Right atrium auricular region (tissue), 2 donors: Measurements from ENCODE around the gene HECTD2. TPM values are rescaled to one million over a fixed set of nuclear protein-coding genes. Genes with fewer than 3 reads are reported as not detected.

ENCODE experiments used
- DNase-seq: peaks from one replicate; pipeline ENCODE4 v3.0.0-alpha.2; 2019; ENCODE audit warnings: low spot score
- H3K27ac ChIP-seq, 2 donors: fragments of 200-600 bp; sonication (generic); 1 replicate in 1 of 2; 2 replicates in 1 of 2; pipeline ENCODE4 v1.5.1; 2016 to 2019
- H3K27me3 ChIP-seq, 2 donors: fragments of 200-600 bp; sonication (generic); one replicate each; pipeline versions ENCODE4 v1.5.1 to v1.6.0; 2017 to 2019
- H3K36me3 ChIP-seq: fragments of 200-600 bp; sonication (generic); one replicate; pipeline ENCODE4 v1.5.1; 2016
- H3K4me1 ChIP-seq, 2 donors: fragments of 200-600 bp; sonication (generic); one replicate each; pipeline versions ENCODE4 v1.5.1 to v1.6.0; 2017 to 2019
- H3K4me3 ChIP-seq, 2 donors: fragments of 200-600 bp; sonication (generic); 1 replicate in 1 of 2; 2 replicates in 1 of 2; pipeline ENCODE4 v1.5.1; 2017 to 2019; ENCODE audit warnings: mild to moderate bottlenecking in 1 of 2, moderate library complexity in 1 of 2
- H3K9me3 ChIP-seq, 2 donors: fragments of 200-600 bp; sonication (generic); one replicate each; pipeline ENCODE4 v1.5.1; 2019
- total RNA-seq, 2 donors: library from RNA; depleted of rRNA; stranded (reverse); fragments of >200 nt; gene quantifications; one replicate each; pipeline ENCODE4 v1.1.0, GENCODE V29; 2016
- TF ChIP-seq, protein P1 (sequence below), 2 donors: fragments of 200-600 bp; sonication (generic); IDR thresholded peaks; one replicate each; pipeline ENCODE4 v1.5.1; 2019; ENCODE audit warnings: antibody characterized with exemption in 2 of 2

HECTD2 gene
- total RNA-seq, 2 donors from 2014 or later = 6.9 TPM

DNA sequence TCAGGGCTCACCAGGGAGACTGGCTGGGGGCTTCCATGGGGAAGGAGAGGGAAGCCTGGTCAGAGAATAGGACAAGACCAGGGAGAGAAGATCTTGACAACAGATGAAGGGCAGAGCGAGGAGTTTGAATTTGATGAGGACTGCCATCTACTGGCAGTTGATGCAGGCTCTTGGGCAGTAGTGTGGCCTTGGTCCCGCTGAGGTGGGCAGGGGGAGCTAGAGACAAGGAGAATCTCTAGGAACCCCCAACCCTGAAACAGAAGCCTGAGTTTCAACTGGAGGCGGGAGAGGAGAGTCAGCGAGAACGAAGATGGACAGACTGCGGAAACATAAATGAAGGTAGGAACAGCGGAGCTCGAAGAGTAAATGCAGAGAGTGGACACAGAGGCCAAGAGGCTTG, 141.7 kb downstream of the HECTD2 start:
- H3K9me3 ChIP-seq = no peaks in the 10 kb centered on the region
- peaks cover 0 to 13% of the 10 kb centered on the region in 2 donors for H3K4me1 ChIP-seq
- TF ChIP-seq, protein P1, sequence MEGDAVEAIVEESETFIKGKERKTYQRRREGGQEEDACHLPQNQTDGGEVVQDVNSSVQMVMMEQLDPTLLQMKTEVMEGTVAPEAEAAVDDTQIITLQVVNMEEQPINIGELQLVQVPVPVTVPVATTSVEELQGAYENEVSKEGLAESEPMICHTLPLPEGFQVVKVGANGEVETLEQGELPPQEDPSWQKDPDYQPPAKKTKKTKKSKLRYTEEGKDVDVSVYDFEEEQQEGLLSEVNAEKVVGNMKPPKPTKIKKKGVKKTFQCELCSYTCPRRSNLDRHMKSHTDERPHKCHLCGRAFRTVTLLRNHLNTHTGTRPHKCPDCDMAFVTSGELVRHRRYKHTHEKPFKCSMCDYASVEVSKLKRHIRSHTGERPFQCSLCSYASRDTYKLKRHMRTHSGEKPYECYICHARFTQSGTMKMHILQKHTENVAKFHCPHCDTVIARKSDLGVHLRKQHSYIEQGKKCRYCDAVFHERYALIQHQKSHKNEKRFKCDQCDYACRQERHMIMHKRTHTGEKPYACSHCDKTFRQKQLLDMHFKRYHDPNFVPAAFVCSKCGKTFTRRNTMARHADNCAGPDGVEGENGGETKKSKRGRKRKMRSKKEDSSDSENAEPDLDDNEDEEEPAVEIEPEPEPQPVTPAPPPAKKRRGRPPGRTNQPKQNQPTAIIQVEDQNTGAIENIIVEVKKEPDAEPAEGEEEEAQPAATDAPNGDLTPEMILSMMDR (IDR thresholded peaks at IDR 0.05) = peak; percentile 59 to 84
- peak overlapping the region; percentile 56 to 66 for H3K27ac ChIP-seq
- peak overlapping the region; percentile 13 to 26 for H3K4me3 ChIP-seq
- DNase-seq = peak; percentile 67
- no peaks in the 10 kb centered on the region for H3K27me3 ChIP-seq
- H3K36me3 ChIP-seq = no peaks in the 10 kb centered on the region

DNA sequence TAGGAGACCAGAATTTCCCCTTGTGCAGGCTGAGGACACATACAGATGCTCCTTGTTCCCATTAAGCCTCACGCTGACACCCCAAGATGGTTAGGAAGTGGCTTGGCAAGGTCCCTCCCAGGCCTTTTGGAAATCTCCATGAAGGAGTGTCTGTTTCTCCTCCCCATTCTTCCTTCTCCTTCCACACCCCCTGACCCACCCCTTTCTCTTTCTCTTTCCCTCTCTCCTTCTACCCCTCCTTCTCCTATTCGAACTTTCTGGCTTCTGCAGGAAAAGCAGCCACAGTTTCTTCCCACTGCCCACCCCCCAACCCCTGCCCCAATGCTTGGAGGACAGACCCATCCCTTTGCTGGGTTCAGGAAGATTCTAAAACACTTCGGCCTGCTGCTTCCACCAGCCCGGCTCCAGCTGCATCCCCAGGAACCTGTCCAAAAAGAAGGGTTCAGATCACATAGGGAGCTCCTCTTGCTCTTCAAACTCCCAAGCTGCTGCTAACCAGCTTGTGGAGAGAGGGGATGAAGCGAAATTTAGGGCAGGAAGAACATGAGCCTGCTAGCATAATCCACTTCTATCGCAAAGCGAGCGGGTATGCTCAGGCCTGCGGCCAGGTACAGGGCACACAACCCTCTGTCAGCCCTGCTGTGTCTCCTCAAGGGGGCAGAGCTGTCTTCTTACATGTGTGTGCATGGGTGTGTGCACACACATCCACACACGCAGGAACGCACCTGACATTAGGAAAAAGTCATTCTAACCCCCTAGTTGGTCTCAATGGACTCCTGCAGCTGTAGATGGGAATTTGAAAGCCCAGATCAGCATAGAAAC, 142.3 kb downstream of the HECTD2 start:
- H3K27ac ChIP-seq = peak overlapping the region; percentile 56 to 66
- peak overlapping the region; percentile 13 to 26 for H3K4me3 ChIP-seq

DNA sequence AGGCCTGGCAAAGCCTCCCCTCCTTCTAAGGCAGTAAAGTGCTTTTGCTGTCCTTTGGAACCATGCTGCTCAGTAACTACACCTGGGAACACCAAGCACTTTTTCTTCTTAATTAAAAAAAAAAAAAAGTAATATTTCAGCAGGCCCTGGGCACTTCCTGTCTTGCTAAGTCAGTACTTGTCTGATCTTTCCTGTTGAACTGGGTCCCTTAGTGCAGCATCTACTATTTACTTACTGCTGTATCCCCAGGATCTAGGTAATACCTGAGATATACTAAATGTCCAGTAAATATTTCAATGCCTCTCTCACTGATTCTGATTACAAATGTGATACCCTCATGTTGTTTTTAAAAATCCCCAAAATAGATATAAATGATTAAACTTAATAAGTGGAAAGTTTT, 145.3 kb downstream of the HECTD2 start:
- DNase-seq = no peak
- Histone ChIP-seq H3K4me3 (no peak overlapping the region), H3K4me1 (peaks cover 0 to 18% of the 10 kb centered on the region in 2 donors), H3K9me3 (no peaks in the 10 kb centered on the region), H3K27ac (no peak overlapping the region), H3K36me3 (no peaks in the 10 kb centered on the region), H3K27me3 (no peaks in the 10 kb centered on the region)
- TF ChIP-seq, protein P1 (IDR thresholded peaks at IDR 0.05) = no peak

More for the DNA sequence above, 142.3 kb downstream of the HECTD2 start:
- DNase-seq = peak; percentile 57
- H3K4me1 ChIP-seq = peaks cover 0 to 18% of the 10 kb centered on the region in 2 donors
- no peaks in the 10 kb centered on the region for H3K36me3 ChIP-seq
- H3K27me3 ChIP-seq = no peaks in the 10 kb centered on the region
- H3K9me3 ChIP-seq = no peaks in the 10 kb centered on the region
- TF ChIP-seq, protein P1 (IDR thresholded peaks at IDR 0.05) = peak; percentile 32 to 69

DNA sequence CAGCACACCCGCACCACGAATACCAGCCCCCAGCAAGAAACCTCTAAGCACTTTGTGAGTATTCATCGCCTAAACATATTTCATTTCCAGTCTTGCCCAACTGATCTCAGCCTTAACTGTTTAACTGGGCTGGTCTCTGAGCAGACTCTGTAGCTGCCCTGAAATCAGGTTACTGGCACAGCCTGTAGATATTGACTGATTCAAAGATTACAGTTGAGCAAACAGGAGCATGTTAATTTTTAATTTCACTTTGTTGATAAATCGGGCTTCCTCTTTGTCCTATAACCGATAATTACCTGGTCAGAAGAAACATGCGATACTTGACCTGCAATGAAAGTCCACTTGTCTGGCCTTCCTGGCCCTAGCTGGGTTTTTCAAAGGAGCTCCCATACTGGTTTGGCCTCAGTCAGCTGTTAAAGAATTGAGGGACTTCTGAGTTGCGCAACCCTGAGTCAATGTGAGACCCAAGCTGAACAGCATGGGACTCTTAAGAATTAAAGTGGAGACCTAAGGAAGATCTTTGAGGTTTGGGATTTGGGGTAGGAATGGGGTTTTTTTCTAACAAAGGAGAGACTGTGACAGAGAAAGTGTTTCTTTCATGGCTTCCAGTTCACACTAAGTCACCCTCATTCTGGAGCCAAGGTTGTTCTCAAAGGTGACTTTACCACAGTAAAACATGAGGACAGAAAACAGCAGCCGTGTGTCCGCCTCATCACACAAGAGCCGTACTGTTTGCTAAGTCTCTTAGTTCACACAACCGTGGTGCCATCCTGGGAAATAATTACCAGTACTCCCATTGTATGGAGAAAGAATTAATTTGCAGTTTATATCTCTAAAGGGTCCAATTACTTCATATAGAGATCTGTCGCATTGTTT, 146.8 kb downstream of the HECTD2 start:
- no peak overlapping the region for H3K4me3 ChIP-seq
- no peaks in the 10 kb centered on the region for H3K36me3 ChIP-seq
- H3K27ac ChIP-seq = peak overlapping the region in 1 of 2 donors; percentile 3
- no peak for DNase-seq
- TF ChIP-seq, protein P1 (IDR thresholded peaks at IDR 0.05) = no peak
- H3K4me1 ChIP-seq = peaks cover 0 to 18% of the 10 kb centered on the region in 2 donors
- H3K27me3 ChIP-seq = no peaks in the 10 kb centered on the region
- H3K9me3 ChIP-seq = no peaks in the 10 kb centered on the region

DNA sequence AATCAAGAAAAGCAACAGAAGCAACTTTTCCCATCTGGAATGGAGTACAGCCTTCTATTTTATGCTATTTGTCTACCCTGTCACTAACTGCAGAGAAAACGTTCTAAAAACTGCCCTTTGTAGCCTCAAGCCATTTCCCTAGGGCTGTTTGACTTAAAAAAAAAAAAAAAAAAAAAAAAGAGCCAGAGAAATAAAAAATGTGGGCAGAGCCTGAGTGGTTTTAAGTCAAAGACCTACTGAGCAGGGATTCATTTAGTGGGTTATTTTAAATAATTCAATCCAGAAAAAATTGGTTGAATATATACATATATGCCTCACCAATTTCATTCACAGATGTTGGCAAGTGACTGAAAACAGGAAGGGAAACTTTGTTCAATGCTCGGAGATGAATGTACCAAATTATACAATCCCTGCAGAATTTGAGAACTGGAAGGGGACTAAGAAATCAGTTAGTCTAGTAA, 147.5 kb downstream of the HECTD2 start:
- TF ChIP-seq, protein P1 (IDR thresholded peaks at IDR 0.05) = no peak
- Histone ChIP-seq H3K36me3 (no peaks in the 10 kb centered on the region), H3K27ac (no peak overlapping the region), H3K27me3 (no peaks in the 10 kb centered on the region), H3K9me3 (no peaks in the 10 kb centered on the region), H3K4me3 (no peak overlapping the region), H3K4me1 (peaks cover 0 to 10% of the 10 kb centered on the region in 2 donors)
- DNase-seq = no peak
